ENCODE measurements around the gene ENGASE. TPM values are rescaled to one million over a fixed set of nuclear protein-coding genes. Genes with fewer than 3 reads are reported as not detected.

Gene ENGASE
- total RNA-seq, 1 donor from 2014 or later = 76.2 TPM

DNA sequence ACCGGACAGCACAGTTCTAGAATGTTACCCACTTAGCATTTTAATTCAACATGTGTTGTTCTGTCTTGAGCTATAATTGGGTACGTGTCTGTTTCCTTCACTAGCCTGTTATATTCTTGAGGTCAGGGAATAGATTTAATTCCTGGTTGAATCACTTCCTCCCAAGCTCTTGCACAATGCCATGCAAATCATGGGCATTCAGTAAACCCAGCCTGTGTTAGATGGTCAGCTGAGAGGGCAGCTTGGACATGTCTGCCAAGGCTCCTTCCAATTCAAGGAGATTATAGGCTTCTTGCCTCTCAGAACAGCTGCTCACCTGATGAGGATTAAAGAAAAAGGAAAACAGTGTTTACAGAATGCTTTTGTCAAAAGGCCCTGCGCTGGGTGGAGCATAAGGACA lies 38.0 kb upstream of the ENGASE start:
- TF ChIP-seq, protein P1, sequence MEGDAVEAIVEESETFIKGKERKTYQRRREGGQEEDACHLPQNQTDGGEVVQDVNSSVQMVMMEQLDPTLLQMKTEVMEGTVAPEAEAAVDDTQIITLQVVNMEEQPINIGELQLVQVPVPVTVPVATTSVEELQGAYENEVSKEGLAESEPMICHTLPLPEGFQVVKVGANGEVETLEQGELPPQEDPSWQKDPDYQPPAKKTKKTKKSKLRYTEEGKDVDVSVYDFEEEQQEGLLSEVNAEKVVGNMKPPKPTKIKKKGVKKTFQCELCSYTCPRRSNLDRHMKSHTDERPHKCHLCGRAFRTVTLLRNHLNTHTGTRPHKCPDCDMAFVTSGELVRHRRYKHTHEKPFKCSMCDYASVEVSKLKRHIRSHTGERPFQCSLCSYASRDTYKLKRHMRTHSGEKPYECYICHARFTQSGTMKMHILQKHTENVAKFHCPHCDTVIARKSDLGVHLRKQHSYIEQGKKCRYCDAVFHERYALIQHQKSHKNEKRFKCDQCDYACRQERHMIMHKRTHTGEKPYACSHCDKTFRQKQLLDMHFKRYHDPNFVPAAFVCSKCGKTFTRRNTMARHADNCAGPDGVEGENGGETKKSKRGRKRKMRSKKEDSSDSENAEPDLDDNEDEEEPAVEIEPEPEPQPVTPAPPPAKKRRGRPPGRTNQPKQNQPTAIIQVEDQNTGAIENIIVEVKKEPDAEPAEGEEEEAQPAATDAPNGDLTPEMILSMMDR (IDR thresholded peaks at IDR 0.05; ENCODE audit: unreplicated experiment) = no peak
- Mint-ChIP-seq H3K27me3 (ENCODE audit: low read depth) (peaks cover 7% of the 10 kb centered on the region), H3K4me3 (no peak overlapping the region), H3K4me1 (no peaks in the 10 kb centered on the region), H3K36me3 (no peaks in the 10 kb centered on the region), H3K27ac (no peak overlapping the region), H3K9me3 (no peaks in the 10 kb centered on the region)
- DNase-seq (ENCODE audit: low spot score in 2 of 2, unreplicated experiment in 2 of 2) = no peak

DNA sequence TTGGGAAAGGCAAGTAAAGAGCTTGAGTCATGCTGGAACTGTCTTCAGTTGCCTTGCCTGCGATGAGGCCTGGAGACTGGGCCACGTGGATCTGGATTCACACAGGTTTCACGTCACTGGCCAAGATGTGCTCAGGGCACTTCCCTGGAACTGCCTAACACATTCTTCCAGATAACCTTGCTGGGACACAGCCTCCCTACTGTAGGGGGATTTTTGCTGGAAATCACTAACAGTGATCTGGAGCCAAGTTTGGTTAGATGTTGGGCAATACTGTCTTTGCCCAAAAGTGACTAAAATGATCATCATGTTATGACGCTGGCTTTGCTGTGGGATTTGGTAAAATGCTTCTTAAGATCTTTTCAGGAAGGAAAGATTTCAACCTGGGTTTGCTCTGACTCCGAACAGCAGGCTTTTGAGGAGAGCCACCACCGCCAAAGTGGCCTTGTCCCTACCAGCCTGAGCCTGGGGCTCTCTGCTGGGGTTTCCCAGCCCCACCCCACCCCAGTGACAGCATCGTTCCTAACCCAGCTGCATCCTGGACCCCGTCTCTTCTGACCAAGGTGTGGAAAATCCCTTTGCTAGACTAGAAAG lies 36.0 kb upstream of the ENGASE start:
- Mint-ChIP-seq H3K27ac (no peak overlapping the region), H3K27me3 (ENCODE audit: low read depth) (no peaks in the 10 kb centered on the region), H3K9me3 (no peaks in the 10 kb centered on the region), H3K4me3 (no peak overlapping the region), H3K4me1 (no peaks in the 10 kb centered on the region), H3K36me3 (no peaks in the 10 kb centered on the region)
- DNase-seq (ENCODE audit: low spot score in 2 of 2, unreplicated experiment in 2 of 2) = no peak
- TF ChIP-seq, protein P1 (IDR thresholded peaks at IDR 0.05; ENCODE audit: unreplicated experiment) = no peak

DNA sequence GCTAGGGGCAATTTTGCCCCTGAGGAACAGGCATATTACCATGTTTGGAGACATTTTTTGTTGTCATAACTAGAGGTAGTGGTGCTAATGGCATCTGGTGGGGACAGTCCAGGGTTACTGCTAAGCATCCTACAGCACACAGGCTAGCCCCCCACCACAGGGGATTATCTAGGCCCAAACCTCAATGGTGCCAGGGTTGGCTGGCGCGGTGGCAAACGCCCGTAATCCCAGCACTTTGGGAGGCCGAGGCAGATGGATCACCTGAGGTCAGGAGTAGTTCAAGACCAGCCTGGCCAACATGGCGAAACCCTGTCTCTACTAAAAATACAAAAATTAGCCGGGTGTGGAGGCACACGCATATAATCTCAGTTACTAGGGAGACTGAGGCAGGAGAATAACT lies 35.5 kb upstream of the ENGASE start:
- H3K9me3 Mint-ChIP-seq = no peaks in the 10 kb centered on the region
- H3K4me1 Mint-ChIP-seq = no peaks in the 10 kb centered on the region
- no peak overlapping the region for H3K4me3 Mint-ChIP-seq
- no peaks in the 10 kb centered on the region for H3K27me3 Mint-ChIP-seq (ENCODE audit: low read depth)
- DNase-seq (ENCODE audit: low spot score in 2 of 2, unreplicated experiment in 2 of 2) = no peak
- TF ChIP-seq, protein P1 (IDR thresholded peaks at IDR 0.05; ENCODE audit: unreplicated experiment) = no peak
- H3K36me3 Mint-ChIP-seq = no peaks in the 10 kb centered on the region
- H3K27ac Mint-ChIP-seq = no peak overlapping the region

DNA sequence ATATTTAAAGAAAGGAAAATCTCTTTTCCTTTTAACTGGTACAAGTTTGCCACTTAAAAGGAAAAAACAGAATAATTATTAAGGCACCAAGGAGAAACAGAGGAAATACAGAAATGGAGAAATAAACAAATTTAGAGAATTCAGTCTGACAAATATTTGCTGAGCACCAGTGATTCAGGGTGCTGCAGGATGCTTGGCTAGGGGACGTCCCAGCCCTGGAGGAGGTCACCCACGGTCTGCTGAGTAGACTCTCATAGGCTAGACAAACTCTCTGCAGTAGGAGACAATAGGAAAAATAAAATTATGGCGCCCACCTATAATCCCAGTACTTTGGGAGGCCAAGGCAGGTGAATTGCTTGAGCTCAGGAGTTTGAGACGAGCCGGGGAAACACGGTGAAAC lies 34.7 kb upstream of the ENGASE start:
- TF ChIP-seq, protein P1 (IDR thresholded peaks at IDR 0.05; ENCODE audit: unreplicated experiment) = no peak
- H3K9me3 Mint-ChIP-seq = no peaks in the 10 kb centered on the region
- DNase-seq (ENCODE audit: low spot score in 2 of 2, unreplicated experiment in 2 of 2) = no peak
- peaks cover 5% of the 10 kb centered on the region for H3K27me3 Mint-ChIP-seq (ENCODE audit: low read depth)
- no peak overlapping the region for H3K27ac Mint-ChIP-seq
- H3K4me1 Mint-ChIP-seq = no peaks in the 10 kb centered on the region
- no peak overlapping the region for H3K4me3 Mint-ChIP-seq
- no peaks in the 10 kb centered on the region for H3K36me3 Mint-ChIP-seq

DNA sequence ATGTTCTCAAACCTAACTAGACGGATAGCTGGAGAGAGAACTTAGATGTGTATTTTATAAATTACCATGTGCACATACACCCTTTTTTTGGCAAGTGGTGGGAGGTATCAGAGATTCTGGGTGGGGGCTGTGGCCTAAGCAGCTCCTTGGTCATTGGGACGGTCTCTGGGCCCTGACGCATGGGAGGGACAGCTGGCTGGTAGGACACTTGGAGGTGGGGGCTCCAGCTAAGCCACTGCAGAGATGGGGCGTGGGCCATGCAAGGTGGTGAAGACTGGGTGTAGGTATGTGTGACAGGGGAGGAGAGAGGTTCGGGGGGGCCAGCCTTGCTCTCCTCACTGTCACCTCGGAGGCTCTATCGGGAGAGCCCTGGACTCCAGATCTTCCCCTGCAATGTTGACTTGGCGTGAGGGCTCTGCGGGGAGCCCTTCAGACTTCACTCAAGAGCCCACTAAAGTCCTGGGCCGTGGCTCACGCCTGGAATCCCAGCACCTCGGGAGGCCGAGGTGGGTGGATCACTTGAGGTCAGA lies 33.5 kb upstream of the ENGASE start:
- Mint-ChIP-seq H3K27me3 (ENCODE audit: low read depth) (peaks cover 12% of the 10 kb centered on the region), H3K9me3 (no peaks in the 10 kb centered on the region), H3K27ac (no peak overlapping the region), H3K36me3 (no peaks in the 10 kb centered on the region), H3K4me1 (peaks cover 5% of the 10 kb centered on the region), H3K4me3 (no peak overlapping the region)
- no peak for DNase-seq (ENCODE audit: low spot score in 2 of 2, unreplicated experiment in 2 of 2)
- TF ChIP-seq, protein P1 (IDR thresholded peaks at IDR 0.05; ENCODE audit: unreplicated experiment) = no peak
